DMS53 treated with DMSO at 0.1 percent for 48 hours (cell line): Measurements from ENCODE around the gene CLSTN1.
"Not testable (repeated sequence)": the region's sequence is repeated elsewhere in the genome, so short reads cannot be mapped to it uniquely, and the experiment has no call there.

ENCODE experiments used
- DNase-seq: peaks from one replicate; lab custom pipeline; 2025; ENCODE audit not compliant: unreplicated experiment; lab: John Stamatoyannopoulos, UW

The CLSTN1 gene

DNA sequence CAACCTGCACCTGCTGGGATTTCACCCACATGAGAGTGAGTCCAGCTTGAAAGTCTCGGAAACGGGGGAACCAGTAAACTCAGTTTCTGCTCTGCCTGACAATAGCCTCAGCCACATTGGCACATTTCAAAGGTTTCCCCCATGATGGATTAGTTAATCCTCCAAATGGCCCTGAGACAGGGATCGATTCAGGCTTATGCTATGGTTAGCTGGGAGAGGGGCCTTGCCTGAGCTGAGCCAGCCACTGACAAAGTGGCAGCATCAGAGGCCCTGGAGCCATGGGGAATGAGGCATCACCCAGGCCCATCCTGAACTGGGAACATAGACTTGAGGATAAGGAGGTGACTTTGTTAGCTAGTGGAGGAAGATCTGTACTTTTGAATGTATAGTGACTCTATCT, 2.9 kb upstream of the CLSTN1 start:
- no peak for DNase-seq

GRCh38 chr1:9826087-9826486, 2.3 kb upstream of the CLSTN1 start:
- no peak for DNase-seq

DNA sequence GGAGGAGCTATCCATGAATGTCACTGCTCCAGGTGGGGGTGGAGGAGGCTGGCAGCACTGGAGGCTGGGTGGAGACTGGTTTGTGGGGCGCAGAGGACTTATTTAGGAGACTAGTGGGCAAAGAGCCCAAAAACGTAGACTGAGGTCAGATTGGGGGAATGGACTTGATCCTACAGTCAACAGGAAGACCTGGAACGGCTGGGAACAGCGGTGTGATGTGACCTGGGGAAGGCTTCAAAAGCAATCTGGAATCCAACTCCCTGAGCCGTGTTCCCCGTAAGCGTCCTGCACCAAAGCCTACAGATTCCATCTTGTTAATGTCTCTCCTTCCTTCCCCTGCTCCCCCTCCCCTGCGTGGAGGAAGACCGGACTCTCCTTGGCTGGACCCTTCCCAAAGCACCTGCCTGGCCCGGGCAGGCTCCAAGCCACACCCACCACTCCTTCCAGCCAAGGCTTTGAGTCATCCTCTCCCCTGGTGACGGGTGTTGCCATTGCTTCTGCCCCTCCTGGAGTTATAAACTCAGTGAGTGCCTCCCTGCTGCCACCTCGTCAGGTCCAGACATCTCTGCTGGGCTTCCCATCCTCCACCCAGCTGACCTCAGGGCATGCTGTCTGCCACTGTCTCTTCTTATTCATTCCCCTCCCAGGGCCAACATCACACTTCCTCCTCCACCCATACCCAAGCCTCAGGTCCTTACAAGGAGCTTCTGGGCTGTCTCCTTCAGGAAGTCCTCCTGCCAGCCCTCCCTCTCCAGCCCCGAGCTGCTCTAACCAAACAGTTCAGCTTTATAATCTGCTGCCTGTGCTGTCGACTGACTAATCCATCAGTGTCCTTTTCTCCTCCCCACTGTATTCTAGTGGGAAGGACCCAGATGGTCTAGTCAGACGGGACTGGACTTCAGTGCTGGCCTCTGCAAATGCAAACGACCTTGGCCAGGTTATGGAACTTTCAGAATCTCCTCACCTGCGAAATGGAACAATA, 1.6 kb upstream of the CLSTN1 start:
- DNase-seq = peak; percentile 76

DNA sequence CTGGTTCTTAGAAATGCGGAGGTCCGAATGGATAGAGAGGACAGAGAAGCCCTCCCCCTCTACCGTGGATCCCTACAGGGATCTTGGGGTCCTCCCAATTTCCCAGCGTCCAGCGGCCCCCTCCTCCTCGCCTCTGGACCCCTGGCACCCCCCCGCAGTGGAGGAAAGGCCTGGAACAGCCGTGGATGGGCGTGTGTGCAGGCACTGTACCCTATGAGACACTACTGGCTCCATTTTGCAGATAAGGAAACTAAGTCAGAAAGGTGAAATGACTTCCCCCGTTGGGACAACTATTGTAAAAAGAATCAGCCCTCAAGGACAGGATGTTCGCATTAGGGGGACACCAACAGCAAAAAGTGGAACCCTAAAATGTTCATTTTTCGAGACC, 931 bp upstream of the CLSTN1 start:
- peak; percentile 43 for DNase-seq

- DNase-seq = no peak
Observed at GRCh38 chr1:9823693-9823942, 147 bp downstream of the CLSTN1 start.

- no peak for DNase-seq
Observed at GRCh38 chr1:9822897-9823692, 670 bp downstream of the CLSTN1 start.

- no peak for DNase-seq
Observed at GRCh38 chr1:9822490-9822889, 1.3 kb downstream of the CLSTN1 start.

DNA sequence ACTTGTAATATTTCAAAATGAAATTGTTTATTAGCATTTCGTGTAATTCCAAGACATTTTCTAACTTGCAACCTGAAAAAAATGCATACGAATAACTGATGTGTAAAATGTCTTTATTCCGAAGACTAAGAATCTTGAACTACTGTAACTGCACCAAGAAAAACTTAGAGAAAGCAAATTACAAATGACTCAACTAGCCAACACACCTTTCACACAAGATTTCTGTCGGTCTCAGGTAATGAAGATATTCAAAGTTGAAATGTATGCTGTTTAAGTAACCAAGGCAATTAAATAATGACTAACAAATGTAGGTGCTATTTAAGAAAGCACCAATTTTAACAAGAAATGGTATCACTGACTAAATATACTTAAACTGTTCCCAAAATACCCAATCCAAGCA, 2.1 kb downstream of the CLSTN1 start:
- no peak for DNase-seq

DNA sequence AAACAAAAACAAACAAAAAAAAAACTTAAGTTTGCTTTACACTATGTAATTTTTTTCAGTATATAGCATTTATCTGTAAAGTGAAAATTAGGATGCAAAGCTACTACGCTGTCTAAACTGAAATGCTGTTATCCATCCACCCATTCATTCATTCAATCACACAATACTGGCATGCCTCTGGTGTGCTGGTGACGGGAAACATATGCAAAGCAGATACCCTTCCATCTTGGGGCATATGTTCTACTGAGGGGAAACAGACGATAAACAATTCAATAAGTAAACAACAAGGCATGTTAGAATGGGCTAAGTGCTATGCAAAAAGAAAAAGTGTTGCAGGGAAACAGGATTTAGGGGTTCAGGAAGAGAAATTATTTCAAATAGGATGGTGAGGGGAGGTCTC, 3.2 kb downstream of the CLSTN1 start:
- DNase-seq = no peak

GRCh38 chr1:9817734-9818133, 6.0 kb downstream of the CLSTN1 start:
- DNase-seq = no peak

DNA sequence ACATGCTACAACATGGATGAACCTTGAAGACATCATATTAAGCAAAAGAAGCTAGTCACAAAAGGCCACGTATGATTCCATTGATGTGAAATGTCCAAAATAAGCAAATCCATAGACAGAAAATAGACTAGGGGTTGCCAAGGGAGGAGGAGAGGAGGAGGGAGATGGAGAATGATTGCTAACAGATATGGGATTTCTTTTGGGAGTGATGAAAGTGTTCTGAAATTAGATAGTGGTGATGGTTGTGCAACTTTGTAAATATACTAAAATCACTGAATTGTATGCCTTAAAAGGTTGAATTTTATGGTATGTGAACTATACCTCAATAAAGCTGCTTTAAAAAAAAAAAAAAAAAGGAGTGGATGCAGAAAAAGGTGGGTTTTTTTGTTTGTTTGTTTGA, 7.6 kb downstream of the CLSTN1 start:
- DNase-seq = no peak

DNA sequence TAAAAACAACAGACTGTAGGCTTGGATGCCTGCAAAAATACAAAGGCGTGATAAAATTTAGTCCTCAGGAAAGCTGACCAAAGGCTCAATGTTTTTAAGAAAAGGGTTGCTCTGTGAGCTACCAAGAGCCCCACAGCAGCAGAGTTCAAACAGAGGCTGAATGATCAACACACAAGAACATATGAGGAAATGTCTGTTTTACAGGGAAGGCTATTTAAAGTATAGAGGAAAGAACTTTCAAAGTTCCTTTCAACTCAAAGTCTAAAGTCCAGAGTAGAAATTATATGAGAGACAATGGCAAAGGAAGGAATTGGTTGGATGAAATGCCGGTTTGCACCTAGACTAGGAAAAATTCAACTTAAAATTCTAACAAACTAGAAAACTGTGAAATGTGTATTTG, 8.6 kb downstream of the CLSTN1 start:
- no peak for DNase-seq

GRCh38 chr1:9814619-9815018, 9.1 kb downstream of the CLSTN1 start:
- DNase-seq = no peak

- DNase-seq = no peak
Observed at GRCh38 chr1:9811239-9811966, 12.4 kb downstream of the CLSTN1 start.

GRCh38 chr1:9809100-9809510, 14.7 kb downstream of the CLSTN1 start:
- no peak for DNase-seq

DNA sequence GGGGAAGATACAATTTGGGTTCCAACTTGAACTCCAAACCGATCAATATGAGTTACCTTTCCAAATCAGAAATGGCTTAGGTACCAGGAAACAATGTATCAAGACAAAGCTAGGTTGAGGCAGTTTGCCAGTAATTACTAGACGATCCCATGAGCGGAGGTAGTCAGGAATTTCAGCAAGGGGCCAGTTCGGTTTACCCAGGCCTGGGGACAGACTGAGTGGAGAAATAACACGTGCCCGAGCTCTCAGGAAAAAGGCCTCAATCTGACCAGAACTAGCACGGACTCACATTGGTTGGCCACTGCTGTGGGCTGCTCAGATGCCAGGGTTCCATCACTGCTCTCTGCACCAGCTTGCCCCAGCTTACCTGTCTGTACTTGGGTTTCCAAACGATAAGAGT, 15.3 kb downstream of the CLSTN1 start:
- DNase-seq = no peak

DNA sequence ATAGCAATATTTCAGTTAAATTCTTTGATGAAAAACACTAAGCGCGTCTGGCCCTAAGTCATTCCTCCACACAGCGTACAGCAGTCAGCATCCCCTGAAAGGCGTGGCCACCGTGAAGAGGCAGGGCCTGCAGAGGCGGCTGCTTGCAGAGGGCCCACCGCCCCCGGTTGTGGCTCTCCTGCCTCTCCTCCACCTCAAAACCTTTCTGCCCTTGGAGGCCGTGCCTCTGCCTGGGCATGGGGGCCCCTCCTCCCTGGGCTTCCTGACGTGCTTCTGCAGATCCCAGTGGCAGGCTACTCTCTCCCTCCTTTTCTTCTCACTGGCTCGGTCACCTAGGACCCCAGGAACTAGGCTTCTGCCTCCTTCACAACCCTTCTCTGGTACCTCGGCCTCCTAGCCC, 16.2 kb downstream of the CLSTN1 start:
- DNase-seq = no peak

GRCh38 chr1:9805972-9806371, 17.8 kb downstream of the CLSTN1 start:
- DNase-seq = not testable (repeated sequence)

GRCh38 chr1:9805006-9805508, 18.7 kb downstream of the CLSTN1 start:
- no peak for DNase-seq

DNA sequence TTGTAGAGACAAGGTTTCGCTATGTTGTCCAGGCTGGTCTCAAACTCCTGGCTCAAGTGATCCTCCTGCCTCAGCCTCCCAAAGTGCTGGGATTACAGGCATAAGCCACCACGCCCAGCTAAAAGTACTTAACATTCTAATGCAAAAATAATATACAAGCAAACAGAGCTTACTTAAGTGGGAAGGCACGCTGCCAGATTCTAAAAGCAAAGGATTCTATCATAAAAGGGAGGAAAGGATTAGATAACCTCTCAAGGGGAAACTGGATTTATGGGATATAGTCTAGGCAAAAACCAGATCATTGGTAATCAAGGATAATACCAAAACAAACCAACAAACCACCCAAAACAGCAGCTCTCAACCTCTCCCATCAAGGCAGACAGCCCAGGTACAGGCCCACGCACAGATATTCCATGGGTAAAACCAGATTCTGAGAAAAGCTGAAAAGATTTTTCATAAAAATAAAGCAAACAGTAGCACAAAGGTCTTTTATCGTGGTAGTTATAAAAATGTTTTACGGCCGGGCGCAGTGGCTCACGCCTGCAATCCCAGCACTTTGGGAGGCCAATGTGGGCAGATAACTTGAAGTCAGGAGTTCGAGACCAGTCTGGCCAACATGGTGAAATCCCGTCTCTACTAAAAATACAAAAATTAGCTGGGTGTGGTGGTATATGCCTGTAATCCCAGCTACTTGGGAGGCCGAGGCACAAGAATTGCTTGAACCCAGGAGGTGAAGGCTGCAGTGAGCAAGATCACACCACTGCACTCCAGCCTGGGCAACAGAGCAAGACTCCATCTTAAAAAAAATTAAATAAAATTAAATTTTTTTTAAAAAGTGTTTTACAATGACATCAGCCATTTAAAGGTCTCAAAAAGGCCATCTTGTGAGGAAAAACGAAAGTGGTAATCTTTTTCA, 20.5 kb downstream of the CLSTN1 start:
- DNase-seq = not testable (repeated sequence)
